NT2/D1 (cell line): ENCODE results near the gene CHEK2.
"Not testable (repeated sequence)": the region's sequence is repeated elsewhere in the genome, so short reads cannot be mapped to it uniquely, and the experiment has no call there.

Experiments used
- DNase-seq: peaks from one replicate; pipeline ENCODE4 v3.0.0-alpha.2; 2011; ENCODE audit warnings: low read depth, low spot score
- H3K27me3 ChIP-seq: 2 replicates; pipeline ENCODE4 v1.6.0; 2011; ENCODE audit warnings: mild to moderate bottlenecking; ENCODE audit not compliant: insufficient read length, insufficient read depth
- H3K36me3 ChIP-seq: 2 replicates; pipeline ENCODE4 v1.6.1; 2011; ENCODE audit warnings: mild to moderate bottlenecking, low read length, mixed read lengths; ENCODE audit not compliant: insufficient read depth, insufficient read length
- H3K4me1 ChIP-seq: 2 replicates; pipeline ENCODE4 v1.5.1; 2011; ENCODE audit not compliant: insufficient read depth, insufficient read length
- H3K4me3 ChIP-seq: 2 replicates; pipeline ENCODE4 v1.5.1; 2011; ENCODE audit warnings: low read depth; ENCODE audit not compliant: insufficient read length
- H3K9ac ChIP-seq: 2 replicates; pipeline ENCODE4 v1.6.0; 2011; ENCODE audit warnings: low read depth; ENCODE audit not compliant: insufficient read length
- H3K9me3 ChIP-seq: 2 replicates; pipeline ENCODE4 v1.5.1; 2011; ENCODE audit warnings: mild to moderate bottlenecking, low read length; ENCODE audit not compliant: insufficient read depth
- SUZ12 ChIP-seq: IDR thresholded peaks from 2 replicates; pipeline ENCODE4 v1.6.1; 2011; ENCODE audit not compliant: insufficient read length, insufficient read depth; ENCODE audit errors: extremely low read depth
- YY1 ChIP-seq: IDR thresholded peaks from 2 replicates; pipeline ENCODE4 v1.6.1; 2011; ENCODE audit not compliant: insufficient read length, insufficient read depth
- ZNF274 ChIP-seq: IDR thresholded peaks from 2 replicates; pipeline ENCODE4 v1.6.1; 2011; ENCODE audit warnings: mild to moderate bottlenecking, low read depth, low read length

Gene CHEK2

DNA sequence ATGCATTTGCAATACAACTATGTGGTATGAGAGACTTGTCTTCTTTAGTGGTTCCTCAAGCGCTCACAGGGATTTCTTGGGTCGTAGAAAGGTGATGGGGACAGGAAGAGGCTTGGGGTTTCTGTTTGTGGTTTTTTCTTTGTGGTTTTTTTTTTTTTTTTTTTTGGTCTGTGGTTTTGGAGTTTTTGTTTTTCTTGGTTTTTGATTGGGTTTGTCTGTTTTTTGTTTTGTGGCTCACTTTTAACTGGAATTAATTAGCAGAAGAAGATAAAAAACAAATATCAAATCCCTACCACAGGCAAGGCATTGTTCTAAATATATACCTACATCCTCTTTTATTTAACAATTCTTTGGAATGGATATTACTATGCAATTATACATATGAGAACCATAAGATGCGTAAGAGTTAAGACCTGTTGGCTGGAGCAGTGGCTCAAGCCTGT, 67.5 kb downstream of the CHEK2 start:
- H3K4me1 ChIP-seq: no peaks in the 10 kb centered on the region
- no peaks in the 10 kb centered on the region for H3K27me3 ChIP-seq
- no peaks in the 10 kb centered on the region for H3K36me3 ChIP-seq
- H3K9me3 ChIP-seq: peaks cover 16% of the 10 kb centered on the region
- no peak for DNase-seq
- no peak overlapping the region for H3K4me3 ChIP-seq
- TF ChIP-seq YY1: no peak
- no peak for TF ChIP-seq SUZ12
- no peak for TF ChIP-seq ZNF274
- no peak overlapping the region for H3K9ac ChIP-seq

DNA sequence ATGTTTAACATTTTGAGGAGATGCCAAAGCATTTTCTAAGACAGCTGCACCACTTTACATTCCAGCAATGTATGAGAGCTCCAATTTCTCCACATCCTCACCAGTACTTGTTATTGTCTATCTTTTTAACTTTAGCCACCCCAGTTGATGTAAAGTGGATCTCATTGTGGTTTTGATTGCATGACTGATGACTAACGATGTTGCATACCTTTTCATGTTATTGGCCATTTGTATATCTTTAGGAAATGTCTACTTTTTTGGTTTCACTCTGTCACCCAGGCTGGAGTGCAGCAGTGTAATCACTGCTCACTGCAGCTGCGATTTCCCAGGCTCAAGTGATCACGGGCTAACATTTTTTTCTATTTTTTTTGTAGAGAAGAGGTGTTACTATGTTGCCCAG, 70.9 kb downstream of the CHEK2 start:
- Histone ChIP-seq H3K9ac (no peak overlapping the region), H3K9me3 (peaks cover 16% of the 10 kb centered on the region), H3K4me3 (no peak overlapping the region), H3K27me3 (no peaks in the 10 kb centered on the region), H3K4me1 (no peaks in the 10 kb centered on the region), H3K36me3 (no peaks in the 10 kb centered on the region)
- no peak for DNase-seq
- TF ChIP-seq SUZ12: no peak
- no peak for TF ChIP-seq YY1

DNA sequence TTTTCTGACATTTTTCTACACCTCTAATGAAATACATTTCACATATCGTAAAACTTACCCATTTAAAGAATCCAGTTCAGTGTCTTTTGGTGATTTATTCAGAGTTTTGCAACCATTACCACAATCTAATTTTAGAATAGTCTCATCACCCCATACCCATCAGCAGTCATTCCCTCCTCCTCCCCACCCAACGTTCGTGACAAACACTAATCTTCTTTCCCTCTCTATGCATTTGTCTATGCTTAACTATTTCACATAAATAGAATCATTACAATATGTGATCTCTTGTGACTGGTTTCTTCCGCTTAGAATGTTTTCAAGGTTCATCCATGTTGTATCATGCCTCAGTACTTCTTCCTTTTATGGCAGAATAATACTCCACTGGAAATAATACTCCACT, 71.5 kb downstream of the CHEK2 start:
- no peak for DNase-seq

DNA sequence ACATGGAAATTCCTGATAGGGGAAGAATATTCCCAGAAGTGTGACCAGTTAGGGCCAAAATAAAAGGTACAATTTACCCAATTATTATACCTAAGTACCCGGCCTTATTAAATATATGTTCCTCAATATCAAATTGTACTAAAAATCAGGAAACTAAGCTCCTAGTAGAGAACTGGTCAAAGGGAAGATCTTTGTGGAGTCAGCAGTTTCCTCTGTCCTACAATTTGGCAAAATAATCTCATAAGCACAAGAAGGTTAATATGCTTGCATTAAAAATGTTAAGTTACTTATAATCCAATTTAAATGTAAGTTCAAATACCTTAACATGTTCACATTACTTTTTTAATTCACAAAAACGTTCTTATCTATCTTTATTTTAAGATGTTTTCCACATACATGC, 72.2 kb downstream of the CHEK2 start:
- no peak for DNase-seq
- no peak for TF ChIP-seq SUZ12
- no peak for TF ChIP-seq ZNF274
- TF ChIP-seq YY1: no peak
- no peak overlapping the region for H3K9ac ChIP-seq
- no peak overlapping the region for H3K4me3 ChIP-seq
- no peaks in the 10 kb centered on the region for H3K36me3 ChIP-seq
- no peaks in the 10 kb centered on the region for H3K27me3 ChIP-seq
- no peaks in the 10 kb centered on the region for H3K4me1 ChIP-seq
- peaks cover 16% of the 10 kb centered on the region for H3K9me3 ChIP-seq

More for the DNA sequence above, 71.5 kb downstream of the CHEK2 start:
- Histone ChIP-seq H3K9me3 (peaks cover 16% of the 10 kb centered on the region), H3K36me3 (no peaks in the 10 kb centered on the region), H3K27me3 (no peaks in the 10 kb centered on the region), H3K4me1 (no peaks in the 10 kb centered on the region), H3K9ac (no peak overlapping the region), H3K4me3 (no peak overlapping the region)
- no peak for TF ChIP-seq SUZ12
- TF ChIP-seq ZNF274: no peak
- no peak for TF ChIP-seq YY1

DNA sequence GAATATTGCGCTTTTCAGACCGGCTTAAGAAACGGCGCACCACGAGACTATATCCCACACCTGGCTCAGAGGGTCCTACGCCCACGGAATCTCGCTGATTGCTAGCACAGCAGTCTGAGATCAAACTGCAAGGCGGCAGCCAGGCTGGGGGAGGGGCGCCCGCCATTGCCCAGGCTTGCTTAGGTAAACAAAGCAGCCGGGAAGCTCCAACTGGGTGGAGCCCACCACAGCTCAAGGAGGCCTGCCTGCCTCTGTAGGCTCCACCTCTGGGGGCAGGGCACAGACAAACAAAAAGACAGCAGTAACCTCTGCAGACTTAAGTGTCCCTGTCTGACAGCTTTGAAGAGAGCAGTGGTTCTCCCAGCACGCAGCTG, 78.1 kb downstream of the CHEK2 start:
- H3K4me1 ChIP-seq, H3K27me3 ChIP-seq, H3K9ac ChIP-seq, H3K4me3 ChIP-seq, H3K9me3 ChIP-seq, DNase-seq, H3K36me3 ChIP-seq: not testable (repeated sequence)

DNA sequence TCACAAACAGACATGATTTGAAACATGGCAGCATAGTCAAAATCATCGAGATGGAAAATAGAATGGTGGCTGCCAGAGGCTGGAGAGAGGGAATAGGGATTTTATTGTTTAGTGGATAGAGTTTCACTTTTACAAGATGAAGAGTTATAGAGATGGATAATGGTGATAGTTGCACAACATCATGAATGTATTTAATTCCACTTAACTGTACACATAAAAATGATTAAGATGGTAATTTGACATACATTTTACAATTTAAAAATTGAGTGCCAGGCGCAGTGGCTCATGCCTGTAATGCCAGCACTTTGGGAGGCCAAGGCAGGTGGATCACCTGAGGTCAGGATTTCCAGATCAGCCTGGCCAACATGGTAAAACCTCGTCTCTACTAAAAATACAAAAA, 83.2 kb downstream of the CHEK2 start:
- DNase-seq: no peak
- H3K9me3 ChIP-seq: peaks cover 9% of the 10 kb centered on the region

DNA sequence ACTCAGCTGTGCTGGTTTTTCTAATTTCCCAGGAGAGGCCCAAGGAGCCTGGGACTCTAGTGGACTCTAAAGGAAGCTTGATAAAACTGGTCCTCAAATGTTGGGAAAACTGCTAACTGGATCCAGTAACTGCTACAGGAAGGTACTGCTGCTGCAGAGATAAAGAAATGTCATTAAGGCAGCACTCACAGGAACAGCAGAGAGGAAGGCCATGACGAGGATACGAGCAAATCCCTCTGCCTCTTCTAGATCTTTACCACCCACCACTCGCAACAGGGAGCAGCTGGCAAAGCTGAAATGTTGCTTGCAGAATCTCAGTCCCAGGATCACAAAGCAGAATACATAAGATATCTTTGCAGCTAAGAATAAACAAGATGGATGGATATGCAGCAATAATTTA, 85.4 kb downstream of the CHEK2 start:
- DNase-seq: no peak
- Histone ChIP-seq H3K4me1 (no peaks in the 10 kb centered on the region), H3K9ac (no peak overlapping the region), H3K27me3 (no peaks in the 10 kb centered on the region), H3K36me3 (no peaks in the 10 kb centered on the region), H3K4me3 (no peak overlapping the region), H3K9me3 (peaks cover 9% of the 10 kb centered on the region)
- TF ChIP-seq SUZ12 (no peak), YY1 (no peak), ZNF274 (no peak)

More for the DNA sequence above, 83.2 kb downstream of the CHEK2 start:
- no peaks in the 10 kb centered on the region for H3K36me3 ChIP-seq
- H3K4me1 ChIP-seq: no peaks in the 10 kb centered on the region
- H3K9ac ChIP-seq: no peak overlapping the region
- no peak for TF ChIP-seq SUZ12
- no peak overlapping the region for H3K4me3 ChIP-seq
- no peaks in the 10 kb centered on the region for H3K27me3 ChIP-seq

DNA sequence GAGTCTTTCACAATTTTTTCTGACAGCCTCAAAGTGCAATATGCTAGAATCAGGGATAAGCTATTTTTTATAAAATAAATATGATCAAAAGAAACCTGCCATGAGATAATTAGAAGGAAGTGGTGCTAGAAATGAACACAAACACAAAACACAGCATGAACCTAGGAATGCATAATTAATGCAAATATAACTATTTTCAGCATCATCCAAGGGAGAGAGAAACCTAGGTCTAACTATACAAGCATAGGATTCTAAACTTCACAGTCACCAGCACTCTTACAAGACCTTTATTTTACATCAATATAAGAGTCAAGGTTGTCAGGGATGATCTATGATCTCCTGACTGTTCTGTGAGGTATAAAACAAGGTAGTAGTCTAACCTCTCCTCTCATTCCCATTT, 91.2 kb downstream of the CHEK2 start:
- Histone ChIP-seq H3K36me3 (no peaks in the 10 kb centered on the region), H3K4me3 (no peak overlapping the region), H3K27me3 (no peaks in the 10 kb centered on the region), H3K9me3 (peaks cover 9% of the 10 kb centered on the region), H3K4me1 (no peaks in the 10 kb centered on the region), H3K9ac (no peak overlapping the region)
- no peak for TF ChIP-seq YY1
- TF ChIP-seq ZNF274: no peak
- no peak for TF ChIP-seq SUZ12
- no peak for DNase-seq
